ENCODE data around the gene SH3RF2. TPM values are rescaled to one million over a fixed set of nuclear protein-coding genes. Genes with fewer than 3 reads are reported as not detected.

Gene SH3RF2
- total and polyA plus RNA-seq, 2 of the 13 experiments (the other 11 are each of a cell fraction or from before 2014, with no cell fraction given), result 2.6 to 3.7 TPM

- TF ChIP-seq CEBPZ (IDR thresholded peaks at IDR 0.05; ENCODE audit: low read length), result no peak
- peak; percentile 51; the same call in 1 of the 2 replicates for TF ChIP-seq ZNF816 (CRISPR knock-in tag; IDR thresholded peaks at IDR 0.05; ENCODE audit: borderline replicate concordance)
- TF ChIP-seq ZNF879 (CRISPR knock-in tag; IDR thresholded peaks at IDR 0.05), result no peak
- TF ChIP-seq IKZF1 (IDR thresholded peaks at IDR 0.05), result no peak
- peak; percentile 42 for TF ChIP-seq FOXA3 (CRISPR knock-in tag; IDR thresholded peaks at IDR 0.05)
- TF ChIP-seq ZFP36L2 (CRISPR knock-in tag; IDR thresholded peaks at IDR 0.05), result no peak
- no peak for TF ChIP-seq SKI (IDR thresholded peaks at IDR 0.05; ENCODE audit: partially characterized antibody)
- peak; percentile 9; the same call in 1 of the 2 replicates for TF ChIP-seq NR2F6 (IDR thresholded peaks at IDR 0.05)
- TF ChIP-seq NR2F6 (CRISPR knock-in tag; IDR thresholded peaks at IDR 0.05), result peak; percentile 29; the same call in 1 of the 2 replicates
- TF ChIP-seq THAP11 (CRISPR knock-in tag; IDR thresholded peaks at IDR 0.05), result peak; percentile 54
- no peak for TF ChIP-seq HOXA7 (CRISPR knock-in tag; IDR thresholded peaks at IDR 0.05)
- no peak for TF ChIP-seq TRIM22 (IDR thresholded peaks at IDR 0.05)
- peak; percentile 42 for TF ChIP-seq RXRB (CRISPR knock-in tag; IDR thresholded peaks at IDR 0.05; ENCODE audit: borderline replicate concordance)
- TF ChIP-seq RNF219 (CRISPR knock-in tag; IDR thresholded peaks at IDR 0.05), result no peak
- TF ChIP-seq ZNF350 (CRISPR knock-in tag; IDR thresholded peaks at IDR 0.05; ENCODE audit: borderline replicate concordance, low read depth), result peak; percentile 69; the same call in 1 of the 2 replicates
- 0 out of 2 replicates have a peak, but pooled peaks have one; percentile 31 for TF ChIP-seq BORCS8-MEF2B (CRISPR knock-in tag; IDR thresholded peaks at IDR 0.05)
- no peak for TF ChIP-seq JUND (CRISPR knock-in tag; IDR thresholded peaks at IDR 0.05)
- TF ChIP-seq AKAP8 (CRISPR knock-in tag; IDR thresholded peaks at IDR 0.05), result no peak
- no peak for TF ChIP-seq DR1 (CRISPR knock-in tag; IDR thresholded peaks at IDR 0.05)
- TF ChIP-seq ZNF644 (CRISPR knock-in tag; IDR thresholded peaks at IDR 0.05; ENCODE audit: low read depth), result no peak
- no peak for TF ChIP-seq EHMT2 (IDR thresholded peaks at IDR 0.05; ENCODE audit: borderline replicate concordance, low read depth, low read length)
- no peak for TF ChIP-seq AGO1 (IDR thresholded peaks at IDR 0.05; ENCODE audit: low read depth, low read length, poor library complexity, severe bottlenecking)
- no peak for TF ChIP-seq ZNF576 (CRISPR knock-in tag; IDR thresholded peaks at IDR 0.05)
- TF ChIP-seq HDAC2 (CRISPR knock-in tag; IDR thresholded peaks at IDR 0.05), result peak; percentile 82; the same call in 1 of the 2 replicates
- TF ChIP-seq HHEX (CRISPR knock-in tag; IDR thresholded peaks at IDR 0.05), result no peak
- no peak for TF ChIP-seq ZMAT3 (CRISPR knock-in tag; conservative IDR thresholded peaks at IDR 0.05)
Measured at GRCh38 chr5:145936401-145937131, at the start of gene SH3RF2 (continued).
